K562 (cell line): Measurements from ENCODE around the gene GPD2. TPM values are rescaled to one million over a fixed set of nuclear protein-coding genes. Genes with fewer than 3 reads are reported as not detected.

Source experiments
- ARID1B ChIP-seq: fragments of 450-650 bp; IDR thresholded peaks from 2 replicates; pipeline ENCODE4 v1.6.1; 2016; ENCODE audit warnings: antibody characterized with exemption, mild to moderate bottlenecking, inconsistent platforms
- BHLHE40 ChIP-seq: IDR thresholded peaks from 2 replicates; pipeline ENCODE4 v1.6.1; 2011; ENCODE audit warnings: low read length, improper control_type of control experiment
- FOXK2 ChIP-seq, 2 experiments: fragments of 450-650 bp; IDR thresholded peaks in 1 of 2; conservative IDR thresholded peaks in 1 of 2; 2 replicates each; pipeline ENCODE4 v1.6.1; 2016; ENCODE audit warnings: low read depth in 2 of 2, mild to moderate bottlenecking in 1 of 2
- KLF6 ChIP-seq: fragments of 250-450 bp; sonication (Bioruptor Pico); IDR thresholded peaks from 2 replicates; pipeline ENCODE4 v1.4.0; 2020; ENCODE audit warnings: mild to moderate bottlenecking, moderate library complexity, borderline replicate concordance
- MECOM ChIP-seq: fragments of 250-450 bp; sonication (Bioruptor Pico); IDR thresholded peaks from 2 replicates; pipeline ENCODE4 v1.8.0; 2022; ENCODE audit warnings: inconsistent platforms
- MEIS2 ChIP-seq: fragments of 450-650 bp; IDR thresholded peaks from 2 replicates; pipeline ENCODE4 v1.6.1; 2014; ENCODE audit warnings: mild to moderate bottlenecking; ENCODE audit not compliant: partially characterized antibody
- MTF1 ChIP-seq: fragments of 250-450 bp; sonication (Bioruptor Pico); IDR thresholded peaks from 2 replicates; pipeline ENCODE4 v1.9.0; 2021; ENCODE audit warnings: moderate library complexity, mild to moderate bottlenecking, inconsistent platforms, borderline replicate concordance
- NFE2 ChIP-seq: IDR thresholded peaks from 2 replicates; pipeline ENCODE4 v1.6.1; 2014; ENCODE audit warnings: antibody characterized with exemption, low read depth
- PHB ChIP-seq: fragments of 250-450 bp; sonication (Bioruptor Pico); IDR thresholded peaks from 2 replicates; pipeline ENCODE4 v1.5.0; 2021
- TGIF2 ChIP-seq: sonication (generic); formaldehyde crosslinking; IDR thresholded peaks from 2 replicates; pipeline ENCODE4 v1.8.1; 2022; ENCODE audit warnings: mild to moderate bottlenecking, missing genetic modification reagents, moderate library complexity
- TSC22D4 ChIP-seq: fragments of 450-650 bp; IDR thresholded peaks from 2 replicates; pipeline ENCODE4 v1.6.1; 2016; ENCODE audit warnings: missing genetic modification characterization, missing biosample characterization, control low read depth
- ZNF263 ChIP-seq: sonication (generic); formaldehyde crosslinking; IDR thresholded peaks from 2 replicates; pipeline ENCODE4 v1.8.0; 2022; ENCODE audit warnings: mild to moderate bottlenecking, missing genetic modification reagents, borderline replicate concordance
- ZNF324 ChIP-seq: fragments of 250-450 bp; sonication (Bioruptor Pico); IDR thresholded peaks from 2 replicates; pipeline ENCODE4 v1.4.0; 2020; ENCODE audit warnings: mild to moderate bottlenecking
- ZNF584 ChIP-seq: fragments of 200-800 bp; sonication (Bioruptor generic); IDR thresholded peaks from 2 replicates; pipeline ENCODE4 v1.6.1; 2016; ENCODE audit warnings: low read depth, mild to moderate bottlenecking, missing genetic modification characterization, missing compliant biosample characterization
- polyA plus RNA-seq, 8 experiments: library from polyadenylated mRNA; depleted of rRNA in 4 of 8; stranded (reverse) in 5 of 8; unstranded in 3 of 8; fragments of >200 nt; fragmentation: Nextera tagmentation in 2 of 8; fragmentation: Illumina TruSeq in 1 of 8; extraction: Ambion mirVana in 2 of 8; extraction: Trizol in 1 of 8; gene quantifications; 2 replicates each; pipeline versions ENCODE4 v1.2.1 to v1.2.3, GENCODE V29; 2011 to 2014; ENCODE audit warnings: inconsistent platforms in 1 of 8, missing spikeins in 1 of 8
- total RNA-seq, 7 experiments: library from RNA; depleted of rRNA in 6 of 7; stranded (reverse); fragments of >200 nt in 6 of 7; fragmentation: Illumina TruSeq in 2 of 7; extraction: Trizol in 2 of 7; gene quantifications; 2 replicates each; pipeline versions ENCODE4 v1.2.1 to v1.2.3, GENCODE V29; 2011 to 2021; ENCODE audit warnings: low replicate concordance in 1 of 7
- TF ChIP-seq, protein P1 (sequence below): IDR thresholded peaks from 3 replicates; pipeline ENCODE4 v1.6.1; 2011; ENCODE audit warnings: borderline replicate concordance, mild to moderate bottlenecking, moderate library complexity; ENCODE audit not compliant: insufficient read length; ENCODE audit errors: extremely low read depth
- TF ChIP-seq, protein P2 (sequence below): sonication (generic); formaldehyde crosslinking; IDR thresholded peaks from 2 replicates; pipeline ENCODE4 v1.8.0; 2022; ENCODE audit warnings: mild to moderate bottlenecking, missing genetic modification reagents
- TF ChIP-seq, protein P3 (sequence below): sonication (generic); formaldehyde crosslinking; IDR thresholded peaks from 2 replicates; pipeline ENCODE4 v1.5.0; 2020; ENCODE audit warnings: missing genetic modification reagents

GPD2 gene
- total and polyA plus RNA-seq, 9 of the 15 experiments (the other 6 are each of a cell fraction or from before 2014, with no cell fraction given): 5.2 to 39.2 (median 19.0) TPM

DNA sequence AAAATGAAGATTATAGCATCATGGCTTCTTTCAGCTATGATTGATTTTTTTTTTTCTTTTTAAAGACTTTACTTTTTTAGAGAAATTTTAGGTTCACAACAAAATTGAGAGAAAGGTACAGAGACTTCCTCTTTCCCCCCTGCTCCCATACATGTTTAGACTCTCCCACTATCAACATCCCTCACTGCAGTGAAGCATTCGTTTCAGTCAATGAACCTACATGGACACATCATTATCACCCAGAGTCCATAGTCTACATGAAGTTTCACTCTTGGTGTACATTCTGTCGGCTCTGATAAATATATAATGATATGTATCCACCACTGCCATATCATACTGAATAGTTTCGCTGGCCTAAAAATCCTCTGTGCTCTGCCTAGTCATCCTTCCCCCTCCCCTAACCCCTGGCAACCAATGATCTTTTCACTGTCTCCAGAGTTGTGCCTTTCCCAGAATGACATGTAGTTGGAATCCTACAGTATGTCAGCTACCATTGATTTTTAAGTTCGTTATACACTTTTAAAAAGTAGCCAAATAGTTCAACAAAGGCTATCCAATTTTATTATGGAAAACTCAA lies 86.8 kb downstream of the GPD2 start (continued):
- TF ChIP-seq MECOM (CRISPR knock-in tag) (no peak), FOXK2 (conservative IDR thresholded peaks at IDR 0.05 in 1 of 2, IDR thresholded peaks at IDR 0.05 in 1 of 2; ENCODE audit: low read depth in 2 of 2) (peak in 1 of 2 experiments; percentile 63; a peak in 2 of 4 replicates), PHB (no peak), TSC22D4 (no peak), ZNF263 (no peak), MEIS2 (no peak), KLF6 (CRISPR knock-in tag) (no peak), ARID1B (peak; percentile 34; the same call in 1 of the 2 replicates), ZNF584 (CRISPR knock-in tag) (no peak), NFE2 (peak; percentile 74), MTF1 (CRISPR knock-in tag) (no peak), BHLHE40 (no peak), TGIF2 (CRISPR knock-in tag) (no peak), ZNF324 (CRISPR knock-in tag) (no peak)
- TF ChIP-seq, protein P1, sequence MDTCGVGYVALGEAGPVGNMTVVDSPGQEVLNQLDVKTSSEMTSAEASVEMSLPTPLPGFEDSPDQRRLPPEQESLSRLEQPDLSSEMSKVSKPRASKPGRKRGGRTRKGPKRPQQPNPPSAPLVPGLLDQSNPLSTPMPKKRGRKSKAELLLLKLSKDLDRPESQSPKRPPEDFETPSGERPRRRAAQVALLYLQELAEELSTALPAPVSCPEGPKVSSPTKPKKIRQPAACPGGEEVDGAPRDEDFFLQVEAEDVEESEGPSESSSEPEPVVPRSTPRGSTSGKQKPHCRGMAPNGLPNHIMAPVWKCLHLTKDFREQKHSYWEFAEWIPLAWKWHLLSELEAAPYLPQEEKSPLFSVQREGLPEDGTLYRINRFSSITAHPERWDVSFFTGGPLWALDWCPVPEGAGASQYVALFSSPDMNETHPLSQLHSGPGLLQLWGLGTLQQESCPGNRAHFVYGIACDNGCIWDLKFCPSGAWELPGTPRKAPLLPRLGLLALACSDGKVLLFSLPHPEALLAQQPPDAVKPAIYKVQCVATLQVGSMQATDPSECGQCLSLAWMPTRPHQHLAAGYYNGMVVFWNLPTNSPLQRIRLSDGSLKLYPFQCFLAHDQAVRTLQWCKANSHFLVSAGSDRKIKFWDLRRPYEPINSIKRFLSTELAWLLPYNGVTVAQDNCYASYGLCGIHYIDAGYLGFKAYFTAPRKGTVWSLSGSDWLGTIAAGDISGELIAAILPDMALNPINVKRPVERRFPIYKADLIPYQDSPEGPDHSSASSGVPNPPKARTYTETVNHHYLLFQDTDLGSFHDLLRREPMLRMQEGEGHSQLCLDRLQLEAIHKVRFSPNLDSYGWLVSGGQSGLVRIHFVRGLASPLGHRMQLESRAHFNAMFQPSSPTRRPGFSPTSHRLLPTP: no peak
- TF ChIP-seq, protein P2, sequence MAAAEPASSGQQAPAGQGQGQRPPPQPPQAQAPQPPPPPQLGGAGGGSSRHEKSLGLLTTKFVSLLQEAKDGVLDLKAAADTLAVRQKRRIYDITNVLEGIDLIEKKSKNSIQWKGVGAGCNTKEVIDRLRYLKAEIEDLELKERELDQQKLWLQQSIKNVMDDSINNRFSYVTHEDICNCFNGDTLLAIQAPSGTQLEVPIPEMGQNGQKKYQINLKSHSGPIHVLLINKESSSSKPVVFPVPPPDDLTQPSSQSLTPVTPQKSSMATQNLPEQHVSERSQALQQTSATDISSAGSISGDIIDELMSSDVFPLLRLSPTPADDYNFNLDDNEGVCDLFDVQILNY (CRISPR knock-in tag): no peak
- TF ChIP-seq, protein P3, sequence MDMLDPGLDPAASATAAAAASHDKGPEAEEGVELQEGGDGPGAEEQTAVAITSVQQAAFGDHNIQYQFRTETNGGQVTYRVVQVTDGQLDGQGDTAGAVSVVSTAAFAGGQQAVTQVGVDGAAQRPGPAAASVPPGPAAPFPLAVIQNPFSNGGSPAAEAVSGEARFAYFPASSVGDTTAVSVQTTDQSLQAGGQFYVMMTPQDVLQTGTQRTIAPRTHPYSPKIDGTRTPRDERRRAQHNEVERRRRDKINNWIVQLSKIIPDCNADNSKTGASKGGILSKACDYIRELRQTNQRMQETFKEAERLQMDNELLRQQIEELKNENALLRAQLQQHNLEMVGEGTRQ (CRISPR knock-in tag): no peak
